Aorta (tissue), 5 donors: Measurements from ENCODE around the gene KCTD6. TPM values are rescaled to one million over a fixed set of nuclear protein-coding genes. Genes with fewer than 3 reads are reported as not detected.
"Not testable (repeated sequence)": the region's sequence is repeated elsewhere in the genome, so short reads cannot be mapped to it uniquely, and the experiment has no call there.

Experiments
- ATAC-seq: fragments of 200-7000 bp; cut with Tn5 transposase; one replicate; pipeline ENCODE4 v1.9.1; 2022; ENCODE audit warnings: moderate library complexity; ENCODE audit not compliant: low FRiP score
- DNase-seq, 2 donors: peaks; one replicate each; pipeline ENCODE4 v3.0.0-alpha.2; 2020
- H3K27ac ChIP-seq, 2 donors: one replicate each; pipeline ENCODE4 v1.5.1; 2013; ENCODE audit warnings: low read length in 2 of 2, mild to moderate bottlenecking in 2 of 2, moderate library complexity in 2 of 2, control low read depth in 1 of 2, inconsistent platforms in 1 of 2, low read depth in 1 of 2
- H3K27me3 ChIP-seq, 2 donors: one replicate each; pipeline ENCODE4 v1.6.1; 2013; ENCODE audit warnings: control low read depth in 1 of 2, low read length in 1 of 2, mild to moderate bottlenecking in 1 of 2, moderate library complexity in 1 of 2; ENCODE audit not compliant: insufficient read depth in 2 of 2, control insufficient read depth in 1 of 2
- H3K36me3 ChIP-seq, 2 donors: one replicate each; pipeline ENCODE4 v1.6.1; 2013; ENCODE audit warnings: control low read depth in 1 of 2, low read length in 1 of 2, mild to moderate bottlenecking in 1 of 2; ENCODE audit not compliant: insufficient read depth in 2 of 2, control insufficient read depth in 1 of 2
- H3K4me1 ChIP-seq, 2 donors: one replicate each; pipeline ENCODE4 v1.6.1; 2013; ENCODE audit warnings: low read length in 2 of 2, control low read depth in 1 of 2, mild to moderate bottlenecking in 1 of 2, moderate library complexity in 1 of 2; ENCODE audit not compliant: insufficient read depth in 2 of 2, control insufficient read depth in 1 of 2
- H3K4me3 ChIP-seq, 2 donors: one replicate each; pipeline ENCODE4 v1.5.1; 2013; ENCODE audit warnings: low read length in 2 of 2, control low read depth in 1 of 2, mild to moderate bottlenecking in 1 of 2
- H3K9me3 ChIP-seq: one replicate; pipeline ENCODE4 v1.6.1; 2013; ENCODE audit warnings: mild to moderate bottlenecking, low read length; ENCODE audit not compliant: control insufficient read depth
- WGBS, 2 donors: extraction: QIAGEN DNeasy Blood & Tissue Kit; methylation state at CpG; one replicate each; pipeline ENCODE4 v1.1.7; 2013; 5-methylcytosine and 5-hydroxymethylcytosine counted together
- intact Hi-C, 2 donors: fragments of 100-400 bp; cut with DNase I; formaldehyde crosslinking; loops; one replicate each; pipeline versions ENCODE4 v1.14.2 to v1.15.0; 2022
- polyA plus RNA-seq, 2 donors: library from polyadenylated mRNA; stranded (reverse); fragments of 200-250 nt; gene quantifications; one replicate each; pipeline ENCODE4 v1.2.3, GENCODE V29; 2013
- total RNA-seq, 2 donors: library from RNA; stranded (reverse); fragmentation: NEBNext Ultra II Directional; extraction: Animal tissue kit (Norgen Biotek cat#: 25700); gene quantifications; one replicate each; pipeline ENCODE4 v1.2.1, GENCODE V29; 2021
- donor health status: healthy with polysubstance abuse.
- donor health status: Bipolar disorder and iron deficiency.
- donor health status: DM: no; HTN: no; CAD: no.
- donor health status: DM: no; HTN: no; CAD: no.
- donor health status: DM: yes; HTN: yes; CAD: no.

KCTD6 gene
- total and polyA plus RNA-seq, 4 donors, result 5.9 to 16.5 (median 10.3) TPM

DNA sequence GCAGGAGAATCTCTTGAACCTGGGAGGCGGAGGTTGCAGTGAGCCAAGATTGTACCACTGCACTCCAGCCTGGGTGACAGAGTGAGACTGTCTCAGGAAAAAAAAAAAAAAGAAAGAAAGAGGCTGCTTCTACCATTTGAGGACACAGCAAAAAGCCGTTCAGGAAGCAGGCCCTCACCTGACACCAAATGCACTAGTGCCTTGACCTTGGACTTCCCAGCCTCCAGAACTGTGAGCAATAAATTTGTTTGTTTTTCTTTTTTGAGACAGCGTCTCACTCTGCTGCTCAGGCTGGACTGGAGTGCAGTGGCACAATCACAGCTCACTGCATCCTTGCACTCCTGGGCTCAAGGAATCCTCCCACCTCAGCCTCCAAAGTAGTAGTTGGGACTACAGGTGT is 35.5 kb downstream of the KCTD6 start:
- H3K36me3 ChIP-seq, H3K4me1 ChIP-seq, H3K27ac ChIP-seq, intact Hi-C loops, DNase-seq, ATAC-seq, H3K9me3 ChIP-seq, H3K4me3 ChIP-seq, H3K27me3 ChIP-seq: not testable (repeated sequence)
- WGBS, 2 donors, result 89 to 92% methylated on average over 3 of the region's 3 CpGs

- intact Hi-C loops, result no loop called here
- DNase-seq, result no peak
- no peaks in the 10 kb centered on the region for H3K9me3 ChIP-seq
- ATAC-seq, result no peak
- H3K27me3 ChIP-seq, result no peaks in the 10 kb centered on the region
- no peaks in the 10 kb centered on the region for H3K4me1 ChIP-seq
- no peak overlapping the region for H3K4me3 ChIP-seq
- peaks cover 0 to 5% of the 10 kb centered on the region in 2 donors for H3K36me3 ChIP-seq
- H3K27ac ChIP-seq, result no peak overlapping the region
- 34% methylated on average over 6 of the region's 6 CpGs for WGBS, 2 donors
Observed at GRCh38 chr3:58528629-58529028, 36.7 kb downstream of the KCTD6 start.

DNA sequence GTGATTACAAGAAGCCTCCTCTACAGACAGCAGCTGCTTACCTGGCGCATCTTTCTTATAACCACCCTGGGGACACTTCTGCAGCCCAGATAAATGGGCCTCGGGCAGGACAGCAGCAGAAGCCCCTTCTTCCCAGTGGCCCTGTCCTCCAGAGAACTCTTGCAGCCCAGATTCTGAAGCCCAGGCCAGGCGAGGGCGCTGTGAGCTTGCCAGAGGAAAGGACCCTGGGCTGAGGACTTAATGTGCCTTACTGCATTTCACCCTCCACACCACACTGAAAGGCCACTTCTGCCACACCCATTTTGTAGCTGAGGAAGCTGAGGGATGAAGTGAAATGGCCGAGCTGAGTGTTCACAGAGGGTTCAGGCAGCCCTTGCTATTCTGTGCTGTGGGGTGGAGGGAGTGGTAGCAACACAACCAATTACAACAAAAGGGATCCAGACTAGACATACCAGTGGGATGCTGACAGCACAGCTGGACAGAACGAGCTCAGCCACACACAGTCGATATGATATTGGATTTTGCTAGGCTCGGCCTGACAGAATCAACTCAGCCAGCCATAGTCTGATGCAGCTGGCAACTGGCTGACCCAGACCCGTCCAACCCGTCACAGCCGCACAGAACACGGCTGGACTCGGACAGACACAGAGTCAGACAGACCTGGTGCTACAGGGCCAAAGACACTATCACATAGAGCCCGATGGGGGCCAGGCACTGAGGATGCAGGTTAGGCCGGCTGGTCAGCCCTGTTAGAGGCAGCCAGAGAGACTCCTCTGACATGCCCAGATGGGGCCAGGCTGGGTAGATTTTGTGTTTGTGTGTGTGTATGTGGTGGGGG is 37.8 kb downstream of the KCTD6 start:
- Histone ChIP-seq H3K27me3 (no peaks in the 10 kb centered on the region), H3K36me3 (peaks cover 0 to 2% of the 10 kb centered on the region in 2 donors), H3K27ac (no peak overlapping the region), H3K4me3 (no peak overlapping the region), H3K4me1 (no peaks in the 10 kb centered on the region), H3K9me3 (no peaks in the 10 kb centered on the region)
- WGBS, 2 donors, result 83 to 85% methylated on average over 15 of the region's 15 CpGs
- DNase-seq, result no peak
- no peak for ATAC-seq
- intact Hi-C loops, result loop anchor here in 1 of 2 donors (5.0 to 10.0 kb wide), 3 partner anchors 67 to 207 kb away; partner anchors contain the start of gene PDHB

DNA sequence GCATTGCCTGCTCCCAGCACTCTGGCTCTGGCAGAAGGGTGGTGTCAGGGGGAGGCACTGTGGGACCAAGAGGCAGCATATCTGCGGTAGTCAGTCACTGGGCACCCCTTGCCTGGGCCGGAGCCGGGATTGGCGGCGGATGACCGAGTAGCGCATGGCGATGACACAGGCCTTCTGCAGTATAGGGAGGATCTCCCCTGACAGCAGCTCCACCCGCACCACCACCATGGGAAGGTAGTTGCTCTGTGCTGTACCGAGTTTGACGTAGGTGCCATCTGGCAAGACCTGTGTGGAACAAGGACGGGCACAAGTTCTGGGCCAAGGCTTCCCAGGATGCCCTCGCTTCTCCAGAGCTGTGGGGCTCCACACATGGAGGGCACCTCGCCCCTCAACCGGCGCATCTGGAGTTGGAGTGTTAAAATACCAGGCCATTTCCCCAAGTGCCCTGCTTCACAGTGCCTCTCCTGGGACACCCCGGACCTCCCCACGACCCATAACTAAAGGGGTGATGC is 38.5 kb downstream of the KCTD6 start:
- intact Hi-C loops, result loop anchor here in 1 of 2 donors (5.0 to 10.0 kb wide), 3 partner anchors 68 to 208 kb away; partner anchors contain the start of gene PDHB
- H3K4me3 ChIP-seq, result no peak overlapping the region
- WGBS, 2 donors, result 89 to 91% methylated on average over 18 of the region's 18 CpGs
- no peaks in the 10 kb centered on the region for H3K4me1 ChIP-seq
- peaks cover 0 to 2% of the 10 kb centered on the region in 2 donors for H3K36me3 ChIP-seq
- ATAC-seq, result no peak
- DNase-seq, result no peak
- no peaks in the 10 kb centered on the region for H3K9me3 ChIP-seq
- H3K27me3 ChIP-seq, result no peaks in the 10 kb centered on the region
- no peak overlapping the region for H3K27ac ChIP-seq

- DNase-seq (no peak), ATAC-seq (no peak)
- no peak overlapping the region for H3K4me3 ChIP-seq
- no peaks in the 10 kb centered on the region for H3K27me3 ChIP-seq
- H3K36me3 ChIP-seq, result peaks cover 0 to 2% of the 10 kb centered on the region in 2 donors
- no peaks in the 10 kb centered on the region for H3K4me1 ChIP-seq
- intact Hi-C loops, result loop anchor here in 1 of 2 donors (5.0 to 10.0 kb wide), 3 partner anchors 69 to 209 kb away; partner anchors contain the start of gene PDHB
- H3K9me3 ChIP-seq, result no peaks in the 10 kb centered on the region
- 88 to 93% methylated on average over 7 of the region's 7 CpGs for WGBS, 2 donors
- H3K27ac ChIP-seq, result no peak overlapping the region
Observed at GRCh38 chr3:58531555-58531954, 39.7 kb downstream of the KCTD6 start.

GRCh38 chr3:58531956-58532355 is 40.1 kb downstream of the KCTD6 start:
- intact Hi-C loops, result loop anchor here in 1 of 2 donors (5.0 to 10.0 kb wide), 3 partner anchors 70 to 210 kb away; partner anchors contain the start of gene PDHB
- ATAC-seq, result no peak
- H3K4me3 ChIP-seq, result no peak overlapping the region
- H3K36me3 ChIP-seq, result peaks cover 0 to 2% of the 10 kb centered on the region in 2 donors
- H3K27ac ChIP-seq, result no peak overlapping the region
- H3K27me3 ChIP-seq, result no peaks in the 10 kb centered on the region
- no peaks in the 10 kb centered on the region for H3K9me3 ChIP-seq
- no peak for DNase-seq
- WGBS, 2 donors, result 94 to 96% methylated on average over 2 of the region's 2 CpGs
- H3K4me1 ChIP-seq, result no peaks in the 10 kb centered on the region

DNA sequence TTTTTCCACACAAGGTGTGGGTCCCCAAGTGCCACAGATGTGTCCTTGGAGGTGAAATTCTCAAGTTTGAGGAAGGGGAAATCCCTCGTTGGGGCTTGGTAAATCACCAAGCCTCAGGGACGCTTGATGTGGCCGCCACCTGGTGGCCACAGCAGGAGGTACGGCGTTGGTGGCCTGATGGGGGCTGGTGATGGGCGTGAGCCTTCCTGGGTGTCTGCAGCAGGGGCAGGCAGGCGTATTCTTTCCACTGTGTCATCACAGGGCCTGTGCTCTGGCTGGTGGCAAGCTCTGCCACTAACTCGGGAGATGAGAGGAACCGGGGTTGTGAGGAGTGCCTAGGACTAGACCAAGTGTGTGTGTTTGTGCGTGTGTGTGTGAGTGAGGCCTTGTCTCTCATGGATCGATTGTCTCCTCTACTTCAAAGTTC is 40.9 kb downstream of the KCTD6 start:
- Histone ChIP-seq H3K36me3 (peaks cover 0 to 2% of the 10 kb centered on the region in 2 donors), H3K27me3 (no peaks in the 10 kb centered on the region), H3K27ac (no peak overlapping the region), H3K4me1 (no peaks in the 10 kb centered on the region), H3K9me3 (no peaks in the 10 kb centered on the region), H3K4me3 (no peak overlapping the region)
- DNase-seq (peak; percentile 78 to 87), ATAC-seq (peak; percentile 75)
- WGBS, 2 donors, result 23 to 27% methylated on average over 11 of the region's 11 CpGs
- intact Hi-C loops, result loop anchor here in 1 of 2 donors (5.0 to 10.0 kb wide), 3 partner anchors 71 to 211 kb away; partner anchors contain the start of gene PDHB

DNA sequence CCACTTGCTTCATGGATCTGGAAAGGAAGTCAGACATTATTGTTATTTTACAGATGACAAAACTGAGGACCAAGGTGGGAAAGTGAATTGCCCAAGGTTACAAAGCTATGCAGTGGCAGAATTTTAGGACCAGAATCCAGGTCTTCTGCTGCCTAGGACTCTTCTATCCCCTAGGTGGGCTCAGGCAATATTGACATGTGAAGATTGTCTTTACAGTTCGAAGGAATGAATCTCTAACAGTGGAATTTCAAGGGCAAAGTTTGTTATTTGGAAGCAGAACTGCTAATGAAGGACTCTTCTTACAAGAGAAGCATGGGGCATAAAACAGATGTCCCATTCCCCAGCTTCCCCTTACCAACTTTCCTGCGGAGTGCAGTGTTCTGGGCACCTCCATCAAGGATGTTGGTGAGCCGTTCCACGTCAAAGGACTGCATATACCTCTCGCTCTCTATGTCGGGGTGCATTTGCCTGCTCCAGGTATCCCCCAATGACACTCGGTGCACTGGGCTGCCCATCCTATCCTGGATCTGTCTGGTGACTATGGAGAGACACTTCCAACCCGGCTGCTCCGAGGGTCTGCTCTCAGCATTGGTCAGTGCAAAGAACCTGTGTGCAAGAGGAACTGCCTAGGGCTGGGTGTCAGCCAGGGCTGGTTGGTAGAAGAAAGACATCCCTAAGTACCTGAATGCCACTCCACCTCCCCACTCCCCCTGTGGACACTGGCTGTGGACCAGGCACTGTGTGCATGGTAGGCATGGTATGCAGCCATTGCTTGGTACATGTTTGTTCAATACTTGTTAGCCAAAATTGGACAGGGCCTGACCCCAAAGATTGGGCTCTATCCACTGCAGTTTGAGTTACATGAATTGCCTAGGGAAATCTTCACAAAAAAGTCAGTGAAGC is 42.9 kb downstream of the KCTD6 start:
- intact Hi-C loops, result loop anchor here in 1 of 2 donors (5.0 to 10.0 kb wide), 3 partner anchors 73 to 213 kb away; partner anchors contain the start of gene PDHB
- ATAC-seq, result no peak
- Histone ChIP-seq H3K27ac (no peak overlapping the region), H3K4me1 (no peaks in the 10 kb centered on the region), H3K4me3 (no peak overlapping the region), H3K27me3 (no peaks in the 10 kb centered on the region), H3K9me3 (no peaks in the 10 kb centered on the region), H3K36me3 (peaks cover 0 to 2% of the 10 kb centered on the region in 2 donors)
- 94 to 96% methylated on average over 9 of the region's 9 CpGs for WGBS, 2 donors
- DNase-seq, result no peak
